Fibroblast of lung (primary cell): ENCODE results near the gene FANCM. TPM values are rescaled to one million over a fixed set of nuclear protein-coding genes. Genes with fewer than 3 reads are reported as not detected.
A peak's percentile ranks its signal among the peaks of the same experiment; 100 is the strongest.

Source experiments
- DNase-seq, 2 donors: peaks; one replicate each; pipeline versions ENCODE4 v3.0.0 to v3.0.0-alpha.2; 2010; ENCODE audit warnings: low read depth in 2 of 2
- H2AFZ ChIP-seq: 2 replicates; pipeline ENCODE4 v1.5.1; 2012; ENCODE audit warnings: low read length, control low read depth, inconsistent platforms
- H3K27ac ChIP-seq: 2 replicates; pipeline ENCODE4 v1.5.1; 2011; ENCODE audit warnings: low read length, control low read depth; ENCODE audit not compliant: insufficient read depth
- H3K27me3 ChIP-seq: 2 replicates; pipeline ENCODE4 v1.5.1; 2011; ENCODE audit warnings: mild to moderate bottlenecking, low read length; ENCODE audit not compliant: control insufficient read depth, insufficient read depth
- H3K36me3 ChIP-seq: 2 replicates; pipeline ENCODE4 v1.5.1; 2011; ENCODE audit warnings: low read length; ENCODE audit not compliant: control insufficient read depth, insufficient read depth
- H3K4me1 ChIP-seq: 2 replicates; pipeline ENCODE4 v1.5.1; 2011; ENCODE audit warnings: low read length; ENCODE audit not compliant: control insufficient read depth, insufficient read depth; ENCODE audit errors: extremely low read depth
- H3K4me2 ChIP-seq: 2 replicates; pipeline ENCODE4 v1.5.1; 2011; ENCODE audit warnings: low read length, control low read depth; ENCODE audit not compliant: insufficient read depth; ENCODE audit errors: extremely low read depth
- H3K4me3 ChIP-seq, 4 experiments: fragments of 200-600 bp in 1 of 4; sonication (generic) in 1 of 4; replicated peaks in 1 of 4; 2 replicates each; pipeline ENCODE4 v1.5.1; 2011 to 2016; ENCODE audit warnings: low read length in 4 of 4, low read depth in 3 of 4, mild to moderate bottlenecking in 3 of 4, control low read depth in 2 of 4, inconsistent platforms in 1 of 4, mixed read lengths in 1 of 4; ENCODE audit not compliant: insufficient read depth in 1 of 4; ENCODE audit errors: control extremely low read depth in 1 of 4
- H3K79me2 ChIP-seq: 2 replicates; pipeline ENCODE4 v1.5.1; 2012; ENCODE audit warnings: mild to moderate bottlenecking, low read length, inconsistent platforms; ENCODE audit not compliant: control insufficient read depth, insufficient read depth
- H3K9ac ChIP-seq: 2 replicates; pipeline ENCODE4 v1.5.1; 2011; ENCODE audit warnings: mild to moderate bottlenecking, low read length, control low read depth; ENCODE audit not compliant: insufficient read depth
- H3K9me3 ChIP-seq: 2 replicates; pipeline ENCODE4 v1.5.1; 2012; ENCODE audit warnings: low read depth, low read length; ENCODE audit not compliant: control insufficient read depth, insufficient read depth
- H4K20me1 ChIP-seq: 2 replicates; pipeline ENCODE4 v1.5.1; 2011; ENCODE audit warnings: low read length; ENCODE audit not compliant: control insufficient read depth, insufficient read depth; ENCODE audit errors: extremely low read depth
- EZH2 ChIP-seq: IDR thresholded peaks from 2 replicates; pipeline ENCODE4 v1.5.1; 2012; ENCODE audit warnings: low read length, control low read depth, mild to moderate bottlenecking; ENCODE audit errors: missing control alignments
- polyA plus RNA-seq, 2 donors: library from polyadenylated mRNA; depleted of rRNA in 1 of 2; stranded (reverse) in 1 of 2; unstranded in 1 of 2; fragments of >200 nt; gene quantifications; 2 replicates each; pipeline ENCODE4 v1.2.1, GENCODE V29; 2011 to 2012; ENCODE audit warnings: missing spikeins in 1 of 2
- total RNA-seq: library from RNA; depleted of rRNA; stranded (reverse); fragments of >200 nt; gene quantifications from 2 replicates; pipeline ENCODE4 v1.2.1, GENCODE V29; 2014
- TF ChIP-seq, protein P1 (sequence below), 2 donors: IDR thresholded peaks in 1 of 2; conservative IDR thresholded peaks in 1 of 2; 1 replicate in 1 of 2; 2 replicates in 1 of 2; pipeline ENCODE4 v1.5.1; 2011 to 2012; ENCODE audit warnings: low read length in 2 of 2, control low read depth in 1 of 2, inconsistent platforms in 1 of 2, low read depth in 1 of 2, mild to moderate bottlenecking in 1 of 2

FANCM gene
- total and polyA plus RNA-seq, 2 donors (not counting 1 experiment from before 2014, with no cell fraction given) = 2.2 to 4.3 TPM

DNA sequence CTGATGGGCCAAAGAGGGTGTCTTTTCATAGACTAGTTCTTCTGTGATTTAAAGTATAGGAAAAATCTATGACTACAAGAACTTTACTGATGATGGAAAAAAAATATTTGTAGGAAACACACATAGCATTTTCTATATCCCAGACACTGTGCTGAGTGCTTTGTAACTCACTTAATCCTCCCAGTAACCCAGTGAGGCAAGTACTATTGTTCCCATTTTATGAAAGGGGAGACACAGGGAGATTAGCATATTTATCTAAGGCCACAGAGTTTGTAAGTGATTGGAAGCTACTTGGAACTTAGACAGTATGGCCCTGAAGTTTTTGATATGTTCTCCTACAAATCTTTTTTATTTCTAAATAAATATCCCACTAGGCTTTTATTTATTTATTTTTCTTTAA lies 31.9 kb upstream of the FANCM start:
- Histone ChIP-seq H3K9me3 (no peaks in the 10 kb centered on the region), H3K4me2 (no peak overlapping the region), H4K20me1 (no peaks in the 10 kb centered on the region), H3K27me3 (no peaks in the 10 kb centered on the region), H3K4me3 (no peak overlapping the region), H3K79me2 (no peaks in the 10 kb centered on the region), H2AFZ (no peak overlapping the region), H3K27ac (no peak overlapping the region), H3K4me1 (no peaks in the 10 kb centered on the region), H3K9ac (no peak overlapping the region), H3K36me3 (peaks cover 7% of the 10 kb centered on the region)
- TF ChIP-seq, protein P1, sequence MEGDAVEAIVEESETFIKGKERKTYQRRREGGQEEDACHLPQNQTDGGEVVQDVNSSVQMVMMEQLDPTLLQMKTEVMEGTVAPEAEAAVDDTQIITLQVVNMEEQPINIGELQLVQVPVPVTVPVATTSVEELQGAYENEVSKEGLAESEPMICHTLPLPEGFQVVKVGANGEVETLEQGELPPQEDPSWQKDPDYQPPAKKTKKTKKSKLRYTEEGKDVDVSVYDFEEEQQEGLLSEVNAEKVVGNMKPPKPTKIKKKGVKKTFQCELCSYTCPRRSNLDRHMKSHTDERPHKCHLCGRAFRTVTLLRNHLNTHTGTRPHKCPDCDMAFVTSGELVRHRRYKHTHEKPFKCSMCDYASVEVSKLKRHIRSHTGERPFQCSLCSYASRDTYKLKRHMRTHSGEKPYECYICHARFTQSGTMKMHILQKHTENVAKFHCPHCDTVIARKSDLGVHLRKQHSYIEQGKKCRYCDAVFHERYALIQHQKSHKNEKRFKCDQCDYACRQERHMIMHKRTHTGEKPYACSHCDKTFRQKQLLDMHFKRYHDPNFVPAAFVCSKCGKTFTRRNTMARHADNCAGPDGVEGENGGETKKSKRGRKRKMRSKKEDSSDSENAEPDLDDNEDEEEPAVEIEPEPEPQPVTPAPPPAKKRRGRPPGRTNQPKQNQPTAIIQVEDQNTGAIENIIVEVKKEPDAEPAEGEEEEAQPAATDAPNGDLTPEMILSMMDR (conservative IDR thresholded peaks at IDR 0.05 in 1 of 2, IDR thresholded peaks at IDR 0.05 in 1 of 2; ENCODE audit: low read depth in 1 of 2, low read length in 2 of 2) = no peak
- DNase-seq = no peak

DNA sequence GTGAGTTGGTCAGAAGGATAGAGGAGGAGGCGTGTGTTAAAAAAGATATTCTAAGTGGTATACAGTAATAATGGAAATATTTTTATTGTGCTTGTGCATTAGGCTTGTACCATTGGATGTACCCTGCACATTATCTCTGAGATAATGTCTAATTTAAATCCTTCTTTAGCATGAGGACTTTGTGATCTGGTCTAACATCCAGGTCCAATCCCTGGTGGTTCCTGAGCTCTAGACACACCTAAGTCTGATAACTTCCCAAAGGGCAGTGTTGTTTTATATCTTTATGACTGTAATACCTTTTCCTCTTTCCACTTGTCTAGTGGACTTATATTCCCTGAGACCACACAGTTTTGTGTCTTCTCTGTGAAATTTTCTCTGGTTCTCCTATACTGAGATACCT lies 31.2 kb upstream of the FANCM start:
- DNase-seq = no peak
- no peaks in the 10 kb centered on the region for H3K9me3 ChIP-seq
- no peaks in the 10 kb centered on the region for H3K27me3 ChIP-seq
- TF ChIP-seq, protein P1 (conservative IDR thresholded peaks at IDR 0.05 in 1 of 2, IDR thresholded peaks at IDR 0.05 in 1 of 2; ENCODE audit: low read depth in 1 of 2, low read length in 2 of 2) = no peak
- no peak for TF ChIP-seq EZH2
- H2AFZ ChIP-seq = no peak overlapping the region
- no peak overlapping the region for H3K27ac ChIP-seq
- no peak overlapping the region for H3K4me2 ChIP-seq
- H3K4me1 ChIP-seq = no peaks in the 10 kb centered on the region
- H3K4me3 ChIP-seq = no peak overlapping the region
- H4K20me1 ChIP-seq = no peaks in the 10 kb centered on the region
- H3K9ac ChIP-seq = no peak overlapping the region
- peaks cover 7% of the 10 kb centered on the region for H3K36me3 ChIP-seq
- no peaks in the 10 kb centered on the region for H3K79me2 ChIP-seq

DNA sequence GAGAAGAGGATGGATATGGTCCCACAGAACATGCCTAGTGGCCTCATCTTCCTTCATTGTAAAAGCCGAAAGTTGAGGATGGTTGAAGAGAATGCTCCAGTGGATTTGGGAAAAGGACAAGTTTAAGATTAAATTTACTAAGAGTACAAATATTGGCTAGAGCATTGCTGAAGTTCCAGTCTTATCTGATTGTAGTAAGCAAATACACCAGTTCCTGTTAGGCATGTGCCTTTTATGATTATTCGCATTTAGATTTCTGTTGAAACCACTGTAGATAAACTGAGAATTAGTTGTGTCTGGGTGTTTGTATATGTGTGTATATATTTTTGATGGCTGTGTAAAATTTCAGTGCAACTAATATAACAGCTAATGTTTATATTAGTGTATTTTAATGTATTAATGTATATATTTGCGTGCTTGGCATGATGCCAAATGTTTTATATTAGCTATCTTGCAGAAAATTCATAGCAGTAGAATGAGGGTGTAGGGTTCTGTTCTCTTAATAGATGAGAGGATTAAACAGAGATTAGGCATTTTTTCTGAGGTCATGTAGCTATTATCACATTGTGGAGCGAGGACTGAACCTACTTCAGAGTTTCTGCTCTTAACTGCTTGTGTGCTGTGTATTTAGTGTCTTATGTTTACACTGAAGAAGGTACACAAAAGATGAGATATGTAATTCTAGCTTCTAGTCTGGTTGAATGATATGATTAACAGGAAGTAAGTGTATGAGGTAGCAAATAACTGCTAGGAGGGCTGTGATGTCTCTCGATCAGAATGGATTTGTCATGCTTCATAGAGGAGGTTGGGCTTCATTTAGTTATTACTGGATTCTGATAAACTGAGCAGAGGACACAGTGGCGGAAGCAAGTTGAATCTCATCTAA lies 22.6 kb upstream of the FANCM start:
- H3K36me3 ChIP-seq = peaks cover 5% of the 10 kb centered on the region
- no peaks in the 10 kb centered on the region for H4K20me1 ChIP-seq
- H3K4me2 ChIP-seq = no peak overlapping the region
- H3K4me1 ChIP-seq = no peaks in the 10 kb centered on the region
- no peak overlapping the region for H3K27ac ChIP-seq
- TF ChIP-seq, protein P1 (conservative IDR thresholded peaks at IDR 0.05 in 1 of 2, IDR thresholded peaks at IDR 0.05 in 1 of 2; ENCODE audit: low read depth in 1 of 2, low read length in 2 of 2) = no peak
- no peak for TF ChIP-seq EZH2
- no peaks in the 10 kb centered on the region for H3K79me2 ChIP-seq
- no peak overlapping the region for H3K9ac ChIP-seq
- DNase-seq = peak; percentile 23 to 30
- no peak overlapping the region for H3K4me3 ChIP-seq
- H3K9me3 ChIP-seq = no peaks in the 10 kb centered on the region
- no peak overlapping the region for H2AFZ ChIP-seq
- H3K27me3 ChIP-seq = no peaks in the 10 kb centered on the region
